PC-3 (cell line): ENCODE results near the gene RAI2.

Experiments used
- CTCF ChIP-seq: fragments of 300-600 bp; sonication (generic); conservative IDR thresholded peaks from 2 replicates; pipeline ENCODE4 v1.5.1; 2017; ENCODE audit warnings: antibody characterized with exemption, low read depth, mild to moderate bottlenecking, low read length
- EZH2 ChIP-seq: fragments of 300-600 bp; sonication (generic); IDR thresholded peaks from one replicate; pipeline ENCODE4 v1.6.1; 2017; ENCODE audit warnings: antibody characterized with exemption, mild to moderate bottlenecking, low read length; ENCODE audit not compliant: unreplicated experiment

DNA sequence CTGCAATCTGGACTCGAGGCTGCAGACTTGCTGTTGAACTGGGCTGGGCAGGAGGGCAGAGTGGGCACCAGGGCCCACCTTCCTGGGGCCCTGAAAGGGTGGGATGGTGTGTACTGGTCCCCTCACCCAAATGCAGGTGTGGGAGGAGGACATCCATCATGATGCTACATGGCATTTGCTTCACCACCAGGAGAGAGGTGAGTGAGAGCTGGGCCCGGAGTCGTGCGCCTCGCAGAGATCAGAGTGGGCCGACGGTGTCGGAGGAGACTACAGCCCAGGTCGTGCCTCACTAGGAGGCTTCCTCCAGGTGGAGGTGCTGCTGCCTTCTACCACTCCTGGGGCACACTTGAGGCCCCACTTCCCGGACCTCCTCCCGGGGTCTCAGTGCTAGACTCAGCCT is 73.5 kb downstream of the RAI2 start:
- TF ChIP-seq CTCF (no peak), EZH2 (no peak)
